Stimulated activated CD8-positive, alpha-beta memory T cell treated with anti-CD3 and anti-CD28 coated beads, Interleukin-7, amount 100 ng/mL, for 24 hours (primary cell): ENCODE data around the gene MED29.
"Not testable (repeated sequence)": the region's sequence is repeated elsewhere in the genome, so short reads cannot be mapped to it uniquely, and the experiment has no call there.

Experiments used
- DNase-seq: peaks from one replicate; pipeline ENCODE4 v3.0.0-alpha.2; 2020; ENCODE audit warnings: low read depth

Gene MED29

GRCh38 chr19:39370735-39371134 lies 20.4 kb upstream of the MED29 start:
- DNase-seq, result no peak

- no peak for DNase-seq
Measured at GRCh38 chr19:39372047-39372802, 19.0 kb upstream of the MED29 start.

- DNase-seq, result no peak
Measured at GRCh38 chr19:39372941-39373340, 18.2 kb upstream of the MED29 start.

- no peak for DNase-seq
Measured at GRCh38 chr19:39375929-39376328, 15.2 kb upstream of the MED29 start.

GRCh38 chr19:39377373-39378362 lies 13.5 kb upstream of the MED29 start:
- DNase-seq, result no peak

GRCh38 chr19:39379366-39379765 lies 11.8 kb upstream of the MED29 start:
- DNase-seq, result not testable (repeated sequence)

GRCh38 chr19:39379865-39380396 lies 11.2 kb upstream of the MED29 start:
- DNase-seq, result no peak

- DNase-seq, result no peak
Measured at GRCh38 chr19:39380521-39381502, 10.4 kb upstream of the MED29 start.

GRCh38 chr19:39381910-39382611 lies 9.1 kb upstream of the MED29 start:
- DNase-seq, result no peak

- DNase-seq, result no peak
Measured at GRCh38 chr19:39382991-39383828, 8.0 kb upstream of the MED29 start.

GRCh38 chr19:39384839-39385568 lies 6.2 kb upstream of the MED29 start:
- DNase-seq, result no peak

GRCh38 chr19:39385629-39386411 lies 5.4 kb upstream of the MED29 start:
- no peak for DNase-seq

GRCh38 chr19:39386557-39386956 lies 4.6 kb upstream of the MED29 start:
- no peak for DNase-seq

- DNase-seq, result no peak
Measured at GRCh38 chr19:39388657-39389056, 2.5 kb upstream of the MED29 start.

GRCh38 chr19:39389631-39390414 lies 1.4 kb upstream of the MED29 start:
- no peak for DNase-seq

GRCh38 chr19:39390451-39390750 lies 777 bp upstream of the MED29 start:
- no peak for DNase-seq

GRCh38 chr19:39397360-39398296 lies 6.5 kb downstream of the MED29 start:
- peak; percentile 91 for DNase-seq
